UCSD-AML1 (cell line): Measurements from ENCODE around the gene PTPRN2.
"Not testable (repeated sequence)": the region's sequence is repeated elsewhere in the genome, so short reads cannot be mapped to it uniquely, and the experiment has no call there.

Experiments used
- DNase-seq: peaks from one replicate; lab custom pipeline; 2025; ENCODE audit not compliant: unreplicated experiment; lab: John Stamatoyannopoulos, UW

The PTPRN2 gene

GRCh38 chr7:157604661-157605381 is 982.8 kb downstream of the PTPRN2 start:
- no peak for DNase-seq

- DNase-seq = no peak
Observed at GRCh38 chr7:157603716-157604115, 983.9 kb downstream of the PTPRN2 start.

- no peak for DNase-seq
Observed at GRCh38 chr7:157603005-157603404, 984.6 kb downstream of the PTPRN2 start.

DNA sequence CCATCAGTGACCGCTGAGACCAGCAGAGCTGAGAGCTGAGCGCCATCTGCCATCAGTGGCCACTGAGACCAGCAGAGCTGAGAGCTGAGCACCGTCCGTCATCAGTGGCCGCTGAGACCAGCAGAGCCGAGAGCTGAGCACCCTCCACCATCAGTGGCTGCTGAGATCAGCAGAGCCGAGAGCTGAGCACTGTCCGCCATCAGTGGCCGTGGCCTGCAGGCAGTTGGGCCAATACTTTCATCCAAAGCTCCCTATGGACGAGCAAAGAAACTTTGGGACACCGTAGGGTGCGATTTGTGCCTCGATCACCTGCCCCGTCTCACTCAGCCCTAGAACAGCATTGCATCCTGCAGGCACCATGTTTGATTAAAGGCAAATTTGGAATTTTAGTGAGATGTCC is 985.0 kb downstream of the PTPRN2 start:
- no peak for DNase-seq

GRCh38 chr7:157602156-157602555 is 985.5 kb downstream of the PTPRN2 start:
- DNase-seq = no peak

- DNase-seq = no peak
Observed at GRCh38 chr7:157601530-157601929, 986.1 kb downstream of the PTPRN2 start.

- DNase-seq = no peak
Observed at GRCh38 chr7:157599491-157599890, 988.1 kb downstream of the PTPRN2 start.

- DNase-seq = no peak
Observed at GRCh38 chr7:157597562-157597961, 990.1 kb downstream of the PTPRN2 start.

GRCh38 chr7:157596881-157597280 is 990.7 kb downstream of the PTPRN2 start:
- DNase-seq = no peak

GRCh38 chr7:157596471-157596870 is 991.2 kb downstream of the PTPRN2 start:
- DNase-seq = no peak

- DNase-seq = no peak
Observed at GRCh38 chr7:157596026-157596425, 991.6 kb downstream of the PTPRN2 start.

DNA sequence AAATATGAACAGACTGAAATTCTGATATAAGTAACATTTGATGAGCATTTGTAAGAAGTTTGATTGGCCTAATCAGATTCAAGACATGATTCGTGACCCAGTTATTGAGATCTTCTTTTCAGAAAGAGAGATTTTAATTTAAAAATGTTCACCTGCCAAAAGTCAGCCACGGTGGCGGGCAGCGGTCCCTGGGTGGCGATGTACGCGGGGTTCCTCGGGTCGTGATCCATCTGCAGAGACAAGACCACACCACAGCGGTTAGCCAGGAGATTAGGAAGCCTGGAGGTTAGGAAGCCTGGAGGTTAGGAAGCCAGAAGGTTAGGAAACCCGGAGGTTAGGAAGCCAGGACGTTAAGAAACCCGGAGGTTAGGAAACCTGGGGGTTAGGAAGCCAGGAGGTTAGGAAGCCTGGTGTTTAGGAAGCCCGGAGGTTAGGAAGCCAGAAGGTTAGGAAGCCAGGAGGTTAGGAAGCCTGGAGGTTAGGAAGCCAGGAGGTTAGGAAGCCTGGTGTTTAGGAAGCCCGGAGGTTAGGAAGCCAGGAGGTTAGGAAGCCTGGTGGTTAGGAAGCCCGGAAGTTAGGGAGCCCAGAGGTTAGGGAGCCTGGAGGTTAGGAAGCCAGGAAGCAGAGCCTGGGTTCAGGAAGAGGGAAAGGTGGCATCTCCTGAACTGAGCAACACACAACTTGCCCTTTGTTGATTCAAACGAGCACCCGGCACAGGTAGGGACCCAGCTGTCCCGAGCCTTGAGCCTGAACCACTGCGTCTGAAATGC is 992.4 kb downstream of the PTPRN2 start:
- no peak for DNase-seq

DNA sequence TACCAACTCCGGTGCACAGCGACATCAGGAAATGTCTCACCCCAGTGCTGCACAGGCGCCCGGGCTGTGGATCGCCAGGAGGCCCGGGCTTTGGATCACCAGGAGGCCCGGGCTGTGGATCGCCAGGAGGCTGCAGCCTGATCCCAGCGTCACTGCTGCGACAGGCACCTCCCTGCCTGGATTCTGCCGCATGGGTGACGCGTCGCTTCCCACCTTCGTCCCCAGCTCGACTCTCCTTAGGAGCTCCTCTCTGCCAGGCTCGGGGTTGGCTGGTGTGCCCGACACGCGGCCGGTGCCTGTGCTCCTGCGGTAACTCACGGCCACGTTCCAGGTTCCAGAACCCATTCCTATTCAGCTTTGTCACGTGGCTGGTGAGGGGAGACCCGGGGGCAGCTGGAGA is 993.3 kb downstream of the PTPRN2 start:
- DNase-seq = no peak

- DNase-seq = no peak
Observed at GRCh38 chr7:157593541-157593940, 994.1 kb downstream of the PTPRN2 start.

DNA sequence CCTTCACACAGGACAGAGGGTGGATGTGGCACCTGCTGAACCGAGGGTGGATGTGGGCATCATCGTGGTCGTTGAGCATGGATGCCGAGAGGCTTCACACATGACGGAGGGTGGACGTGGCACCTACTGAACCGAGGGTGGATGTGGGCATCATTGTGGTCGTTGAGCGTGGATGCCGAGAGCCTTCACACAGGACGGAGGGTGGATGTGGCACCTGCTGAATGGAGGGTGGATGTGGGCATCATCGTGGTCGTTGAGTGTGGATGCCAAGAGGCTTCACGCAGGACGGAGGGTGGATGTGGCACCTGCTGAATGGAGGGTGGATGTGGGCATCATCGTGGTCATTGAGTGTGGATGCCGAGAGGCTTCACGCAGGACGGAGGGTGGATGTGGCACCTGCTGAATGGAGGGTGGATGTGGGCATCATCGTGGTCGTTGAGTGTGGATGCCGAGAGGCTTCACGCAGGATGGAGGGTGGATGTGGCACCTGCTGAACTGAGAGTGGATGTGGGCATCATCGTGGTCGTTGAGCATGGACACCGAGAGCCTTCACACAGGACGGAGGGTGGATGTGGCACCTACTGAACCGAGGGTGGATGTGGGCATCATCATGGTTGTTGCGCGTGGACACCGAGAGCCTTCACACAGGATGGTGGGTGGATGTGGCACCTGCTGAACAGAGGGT is 994.8 kb downstream of the PTPRN2 start:
- DNase-seq = not testable (repeated sequence)

GRCh38 chr7:157590526-157590925 is 997.1 kb downstream of the PTPRN2 start:
- DNase-seq = no peak

- no peak for DNase-seq
Observed at GRCh38 chr7:157589680-157590079, 997.9 kb downstream of the PTPRN2 start.

DNA sequence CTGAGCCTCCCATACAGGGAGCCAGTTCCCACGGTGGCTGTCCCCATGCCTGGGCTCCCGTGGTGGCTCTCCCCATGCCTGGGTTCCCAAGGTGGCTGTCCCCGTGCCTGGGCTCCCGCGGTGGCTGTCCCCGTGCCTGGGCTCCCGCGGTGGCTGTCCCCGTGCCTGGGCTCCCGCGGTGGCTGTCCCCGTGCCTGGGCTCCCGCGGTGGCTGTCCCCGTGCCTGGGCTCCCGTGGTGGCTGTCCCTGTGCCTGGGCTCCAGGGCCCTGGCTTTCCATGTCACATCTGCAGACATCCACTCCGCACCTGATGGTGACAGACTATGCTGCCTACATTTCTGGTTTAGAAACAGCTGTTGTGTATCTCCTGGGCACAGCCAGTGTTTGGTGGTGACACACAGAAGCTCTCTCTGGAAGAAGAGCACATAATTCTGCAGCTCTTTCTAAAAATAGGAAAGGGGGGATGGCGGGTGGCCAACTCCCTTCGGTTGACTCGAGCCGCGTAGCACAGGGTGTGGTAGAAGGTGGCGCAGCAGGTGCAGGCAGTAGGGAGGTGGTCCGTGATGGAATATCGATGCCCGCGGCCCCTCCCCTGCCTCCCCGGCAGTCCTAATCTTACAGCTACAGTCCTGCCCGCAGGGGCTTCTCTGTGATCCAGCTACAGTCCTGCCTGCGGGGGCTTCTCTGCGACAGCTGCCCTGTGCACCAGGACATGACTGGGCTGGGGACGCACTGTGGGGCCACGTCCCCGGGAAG is 999.6 kb downstream of the PTPRN2 start:
- DNase-seq = no peak

DNA sequence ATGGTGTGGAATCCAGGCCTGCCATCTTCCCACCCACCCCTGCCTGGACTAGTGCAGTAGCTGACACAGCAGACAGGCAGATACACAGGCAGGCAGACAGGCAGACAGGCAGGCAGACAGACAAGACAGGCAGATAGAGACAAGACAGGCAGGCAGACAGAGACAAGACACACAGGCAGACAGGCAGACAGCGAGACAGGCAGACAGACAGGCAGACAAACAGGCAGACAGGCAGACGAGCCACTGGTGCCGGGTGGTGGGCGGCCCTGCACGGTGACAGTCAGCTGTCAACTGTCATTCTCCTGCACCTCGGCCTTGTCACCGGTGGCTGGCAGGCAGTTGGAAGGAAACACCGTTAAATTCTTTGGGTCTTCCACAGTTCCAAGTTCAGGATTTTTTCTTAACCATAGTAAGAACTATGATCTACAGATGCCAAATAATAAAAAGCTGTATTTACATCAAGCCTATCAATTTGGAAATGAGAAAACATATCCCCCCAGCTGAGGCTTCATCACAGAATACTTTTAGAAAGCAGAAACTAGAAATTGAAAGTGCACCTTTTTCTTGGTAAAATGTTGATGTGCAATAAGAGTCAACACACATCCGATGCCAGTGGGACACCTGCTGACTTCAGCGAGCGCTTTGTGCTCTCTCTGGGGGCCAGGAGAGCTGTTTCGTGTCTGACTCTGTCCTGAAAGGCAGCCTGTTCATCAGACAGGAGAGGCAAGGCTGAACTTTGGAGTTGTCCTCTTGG is 1000.4 kb downstream of the PTPRN2 start:
- no peak for DNase-seq

GRCh38 chr7:157586426-157586955 is 1001.1 kb downstream of the PTPRN2 start:
- DNase-seq = no peak
